Activated B cell treated with CpG ODN at 0.5 μM for 24 hours (primary cell): ENCODE results near the gene GMPPB. TPM values are rescaled to one million over a fixed set of nuclear protein-coding genes. Genes with fewer than 3 reads are reported as not detected.

Experiments used
- ATAC-seq: fragments of 200-7000 bp; cut with Tn5 transposase; one replicate; pipeline ENCODE4 v1.10.0; 2021; ENCODE audit warnings: low read depth, mild to moderate bottlenecking, moderate library complexity
- CTCF ChIA-PET: fragments of 350-600 bp; sonication (Branson Sonifier 250); formaldehyde crosslinking; loops from one replicate; lab custom pipeline; 2021; ENCODE audit warnings: antibody characterized with exemption; lab: Charles Lee
- POLR2A ChIA-PET: fragments of 350-600 bp; sonication (Branson Sonifier 250); formaldehyde crosslinking; loops from one replicate; lab custom pipeline; 2021; ENCODE audit warnings: antibody characterized with exemption; lab: Charles Lee
- DNase-seq: peaks from one replicate; pipeline ENCODE4 v3.0.0; 2022
- H3K27ac Mint-ChIP-seq: one replicate; pipeline ENCODE4 v1.8.0; 2020; ENCODE audit warnings: mixed read lengths
- H3K27me3 Mint-ChIP-seq: one replicate; pipeline ENCODE4 v1.8.0; 2021; ENCODE audit warnings: mixed read lengths
- H3K36me3 Mint-ChIP-seq: one replicate; pipeline ENCODE4 v1.8.0; 2021; ENCODE audit warnings: low read depth, mixed read lengths
- H3K4me1 Mint-ChIP-seq: one replicate; pipeline ENCODE4 v1.8.0; 2021; ENCODE audit warnings: mixed read lengths
- H3K4me3 Mint-ChIP-seq: one replicate; pipeline ENCODE4 v1.8.0; 2020; ENCODE audit warnings: mild to moderate bottlenecking, mixed read lengths
- H3K9me3 Mint-ChIP-seq: one replicate; pipeline ENCODE4 v1.8.0; 2020; ENCODE audit warnings: mixed read lengths
- CTCF ChIP-seq: fragments of 200-600 bp; IDR thresholded peaks from one replicate; pipeline ENCODE4 v1.8.0; 2022; ENCODE audit warnings: antibody characterized with exemption, mild to moderate bottlenecking
- intact Hi-C: fragments of 100-400 bp; cut with micrococcal nuclease; formaldehyde crosslinking; loops from one replicate; pipeline ENCODE4 v1.15.1; 2024
- total RNA-seq: library from RNA; stranded (reverse); gene quantifications from 2 replicates; pipeline ENCODE4 v1.2.3, GENCODE V29; 2022

The GMPPB gene
- total RNA-seq, 1 donor from 2014 or later, result 39.9 TPM

- no peak for TF ChIP-seq CTCF
- ChIA-PET CTCF (interaction anchor here (0.7 kb wide), 1 partner anchor 186 kb away, joined by 3 read pairs; no protein-coding TSS in a partner anchor), POLR2A (interaction anchor here (0.6 to 3.5 kb wide), 2 partner anchors 60 to 313 kb away, joined by 9 to 24 read pairs; partner anchors contain the start of gene IP6K1)
- Mint-ChIP-seq H3K36me3 (peaks cover 46% of the 10 kb centered on the region), H3K27me3 (no peaks in the 10 kb centered on the region), H3K4me1 (peaks cover 51% of the 10 kb centered on the region), H3K9me3 (no peaks in the 10 kb centered on the region), H3K4me3 (no peak overlapping the region), H3K27ac (peak overlapping the region; percentile 98)
- intact Hi-C loops, result loop anchor here (2.0 kb wide), 1 partner anchor 37 kb away; the partner anchor contains the start of genes MST1 and RNF123
- ATAC-seq (no peak), DNase-seq (no peak)
Measured at GRCh38 chr3:49725906-49726681, 2.3 kb upstream of the GMPPB start.

- ATAC-seq (peak; percentile 13), DNase-seq (peak; percentile 42)
- ChIA-PET CTCF (no interaction called here), POLR2A (interaction anchor here (0.6 to 3.5 kb wide), 18 partner anchors 14 to 1941 kb away, joined by 3 to 24 read pairs (median 4); partner anchors contain the start of genes APEH, INKA1, IP6K1 and MON1A)
- Mint-ChIP-seq H3K27ac (peak overlapping the region; percentile 98), H3K36me3 (peaks cover 43% of the 10 kb centered on the region), H3K27me3 (no peaks in the 10 kb centered on the region), H3K9me3 (no peaks in the 10 kb centered on the region), H3K4me3 (peak overlapping the region; percentile 93), H3K4me1 (peaks cover 54% of the 10 kb centered on the region)
- TF ChIP-seq CTCF, result no peak
- intact Hi-C loops, result loop anchor here (1.0 to 5.0 kb wide), 7 partner anchors 36 to 1948 kb away; partner anchors contain the start of genes APEH, INKA1, IP6K1 and MST1
Measured at GRCh38 chr3:49724586-49724985, 835 bp upstream of the GMPPB start.

- Mint-ChIP-seq H3K4me1 (peaks cover 64% of the 10 kb centered on the region), H3K27me3 (no peaks in the 10 kb centered on the region), H3K9me3 (no peaks in the 10 kb centered on the region), H3K27ac (peak overlapping the region; percentile 98), H3K36me3 (peaks cover 40% of the 10 kb centered on the region), H3K4me3 (peak overlapping the region; percentile 93)
- intact Hi-C loops, result loop anchor here (5.0 kb wide), 1 partner anchor 1949 kb away; the partner anchor contains the start of gene TEX264
- TF ChIP-seq CTCF, result no peak
- ChIA-PET CTCF (no interaction called here), POLR2A (interaction anchor here (0.5 to 3.5 kb wide), 13 partner anchors 31 to 383 kb away, joined by 3 to 24 read pairs (median 4); partner anchors contain the start of genes APEH, IP6K1 and MON1A)
- ATAC-seq (no peak), DNase-seq (peak; percentile 41)
Measured at GRCh38 chr3:49723296-49723627, 489 bp downstream of the GMPPB start.

- CTCF ChIA-PET, result no interaction called here
- POLR2A ChIA-PET, result interaction anchor here (0.5 to 3.5 kb wide), 7 partner anchors 30 to 382 kb away, joined by 3 to 24 read pairs (median 3); partner anchors contain the start of gene IP6K1
- intact Hi-C loops, result loop anchor here (5.0 kb wide), 1 partner anchor 1949 kb away; the partner anchor contains the start of gene TEX264
Measured at GRCh38 chr3:49722896-49723295, 855 bp downstream of the GMPPB start.

More at GRCh38 chr3:49722896-49723295, 855 bp downstream of the GMPPB start:
- peak overlapping the region; percentile 93 for H3K4me3 Mint-ChIP-seq
- peaks cover 64% of the 10 kb centered on the region for H3K4me1 Mint-ChIP-seq
- H3K36me3 Mint-ChIP-seq, result peaks cover 37% of the 10 kb centered on the region
- H3K27me3 Mint-ChIP-seq, result no peaks in the 10 kb centered on the region
- no peak for TF ChIP-seq CTCF
- no peak for ATAC-seq
- peak overlapping the region; percentile 98 for H3K27ac Mint-ChIP-seq
- no peaks in the 10 kb centered on the region for H3K9me3 Mint-ChIP-seq
- no peak for DNase-seq
